GM23338 (cell line): Measurements from ENCODE around the gene TNNC1. TPM values are rescaled to one million over a fixed set of nuclear protein-coding genes. Genes with fewer than 3 reads are reported as not detected.
A peak's percentile ranks its signal among the peaks of the same experiment; 100 is the strongest.

ENCODE experiments used
- ATAC-seq: fragments of 200-7000 bp; cut with Tn5 transposase; 3 replicates; pipeline ENCODE4 v1.9.1; 2020
- DNase-seq: peaks from one replicate; pipeline ENCODE4 v3.0.0-alpha.2; 2015; ENCODE audit warnings: low spot score
- H2AFZ ChIP-seq: fragments of 200-600 bp; sonication (generic); 2 replicates; pipeline ENCODE4 v1.8.0; 2016; ENCODE audit warnings: antibody characterized with exemption, mild to moderate bottlenecking, moderate library complexity
- H3F3A ChIP-seq: fragments of 200-600 bp; sonication (generic); replicated peaks from 2 replicates; pipeline ENCODE4 v1.8.0; 2017; ENCODE audit warnings: antibody characterized with exemption, mixed run types, low read depth
- H3K27ac ChIP-seq: fragments of 200-600 bp; sonication (generic); 2 replicates; pipeline ENCODE4 v1.6.1; 2016; ENCODE audit warnings: low read depth
- H3K27me3 ChIP-seq: fragments of 200-600 bp; sonication (generic); 2 replicates; pipeline ENCODE4 v1.8.0; 2016; ENCODE audit warnings: mild to moderate bottlenecking, mixed run types, moderate library complexity; ENCODE audit not compliant: insufficient read depth
- H3K36me3 ChIP-seq: fragments of 200-600 bp; sonication (generic); 2 replicates; pipeline ENCODE4 v1.8.0; 2016; ENCODE audit warnings: mild to moderate bottlenecking; ENCODE audit not compliant: insufficient read depth
- H3K4me1 ChIP-seq: fragments of 200-600 bp; sonication (generic); 2 replicates; pipeline ENCODE4 v1.8.0; 2016; ENCODE audit warnings: mild to moderate bottlenecking, moderate library complexity; ENCODE audit not compliant: insufficient read depth
- H3K4me2 ChIP-seq: fragments of 200-600 bp; sonication (generic); 2 replicates; pipeline ENCODE4 v1.7.1; 2017; ENCODE audit warnings: mixed run types
- H3K4me3 ChIP-seq: fragments of 200-600 bp; sonication (generic); 2 replicates; pipeline ENCODE4 v1.6.1; 2016; ENCODE audit warnings: mixed run types
- H3K79me2 ChIP-seq: fragments of 200-600 bp; sonication (generic); replicated peaks from 2 replicates; pipeline ENCODE4 v1.8.0; 2017; ENCODE audit warnings: mild to moderate bottlenecking; ENCODE audit not compliant: insufficient read depth
- H3K9me2 ChIP-seq: fragments of 200-600 bp; sonication (generic); 2 replicates; pipeline ENCODE4 v1.8.0; 2017; ENCODE audit not compliant: insufficient read depth
- H4K20me1 ChIP-seq: fragments of 200-600 bp; sonication (generic); replicated peaks from 2 replicates; pipeline ENCODE4 v1.8.0; 2017; ENCODE audit warnings: mild to moderate bottlenecking; ENCODE audit not compliant: insufficient read depth
- H3K27ac Mint-ChIP-seq: 2 replicates; pipeline ENCODE4 v1.8.0; 2020; ENCODE audit warnings: inconsistent platforms, mild to moderate bottlenecking, moderate library complexity, mixed read lengths
- H3K27me3 Mint-ChIP-seq: 3 replicates; pipeline ENCODE4 v1.8.0; 2022; ENCODE audit warnings: low read depth, mild to moderate bottlenecking, moderate library complexity, mixed read lengths, inconsistent platforms; ENCODE audit not compliant: insufficient read depth, poor library complexity
- H3K36me3 Mint-ChIP-seq: 3 replicates; pipeline ENCODE4 v1.8.0; 2021; ENCODE audit warnings: low read depth, mild to moderate bottlenecking, inconsistent platforms, moderate library complexity, mixed read lengths
- H3K4me1 Mint-ChIP-seq: 3 replicates; pipeline ENCODE4 v1.8.0; 2020; ENCODE audit warnings: mild to moderate bottlenecking, inconsistent platforms, mixed read lengths
- H3K4me3 Mint-ChIP-seq: 3 replicates; pipeline ENCODE4 v1.8.0; 2021; ENCODE audit warnings: moderate library complexity, mild to moderate bottlenecking, inconsistent platforms, mixed read lengths
- H3K9me3 Mint-ChIP-seq: 3 replicates; pipeline ENCODE4 v1.8.0; 2020; ENCODE audit warnings: moderate library complexity, mild to moderate bottlenecking, inconsistent platforms, mixed read lengths
- CREB1 ChIP-seq: fragments of 250-450 bp; sonication (Bioruptor Pico); IDR thresholded peaks from 2 replicates; pipeline ENCODE4 v1.5.0; 2020; ENCODE audit warnings: low read depth, mild to moderate bottlenecking, moderate library complexity
- ETS1 ChIP-seq: IDR thresholded peaks from 2 replicates; pipeline ENCODE4 v1.6.1; 2016; ENCODE audit warnings: antibody characterized with exemption
- EZH2 ChIP-seq: fragments of 200-600 bp; sonication (generic); IDR thresholded peaks from one replicate; pipeline ENCODE4 v1.8.0; 2017; ENCODE audit warnings: antibody characterized with exemption, mild to moderate bottlenecking, low read depth; ENCODE audit not compliant: unreplicated experiment
- EZH2phosphoT487 ChIP-seq: fragments of 200-600 bp; sonication (generic); IDR thresholded peaks from one replicate; pipeline ENCODE4 v1.8.1; 2018; ENCODE audit warnings: antibody characterized with exemption; ENCODE audit not compliant: unreplicated experiment
- JUNB ChIP-seq: IDR thresholded peaks from one replicate; pipeline ENCODE4 v1.6.1; 2016; ENCODE audit warnings: antibody characterized with exemption; ENCODE audit not compliant: unreplicated experiment
- NANOG ChIP-seq: IDR thresholded peaks from 2 replicates; pipeline ENCODE4 v1.6.1; 2016; ENCODE audit warnings: antibody characterized with exemption, borderline replicate concordance
- POLR2AphosphoS5 ChIP-seq: IDR thresholded peaks from 2 replicates; pipeline ENCODE4 v1.6.1; 2016; ENCODE audit warnings: antibody characterized with exemption, low read depth
- REST ChIP-seq: IDR thresholded peaks from one replicate; pipeline ENCODE4 v1.6.1; 2018; ENCODE audit warnings: antibody characterized with exemption; ENCODE audit not compliant: unreplicated experiment
- STAT1 ChIP-seq: IDR thresholded peaks from one replicate; pipeline ENCODE4 v1.6.1; 2016; ENCODE audit warnings: antibody characterized with exemption; ENCODE audit not compliant: unreplicated experiment
- ZNF114 ChIP-seq: fragments of 250-450 bp; sonication (Bioruptor Pico); IDR thresholded peaks from 2 replicates; pipeline ENCODE4 v1.5.0; 2020; ENCODE audit warnings: mild to moderate bottlenecking, moderate library complexity
- ZNF331 ChIP-seq: fragments of 250-450 bp; sonication (Bioruptor Pico); IDR thresholded peaks from 2 replicates; pipeline ENCODE4 v1.5.0; 2020; ENCODE audit warnings: low read depth, mild to moderate bottlenecking, moderate library complexity
- ZNF462 ChIP-seq: fragments of 250-450 bp; sonication (Bioruptor Pico); IDR thresholded peaks from 2 replicates; pipeline ENCODE4 v1.5.0; 2020; ENCODE audit warnings: mild to moderate bottlenecking, moderate library complexity
- polyA plus RNA-seq: library from polyadenylated mRNA; unstranded; fragments of >200 nt; fragmentation: Nextera tagmentation; extraction: Ambion mirVana; gene quantifications from 2 replicates; pipeline ENCODE4 v1.2.1, GENCODE V29; 2016
- total RNA-seq: library from RNA; depleted of rRNA; stranded (reverse); fragments of >200 nt; shearing (Covaris generic); gene quantifications from 2 replicates; pipeline ENCODE4 v1.2.3, GENCODE V29; 2014
- TF ChIP-seq, protein P1 (sequence below), 2 experiments: fragments of 200-600 bp in 1 of 2; sonication (generic) in 1 of 2; conservative IDR thresholded peaks; 2 replicates each; pipeline versions ENCODE4 v1.5.1 to v1.6.1; 2016 to 2017; ENCODE audit warnings: antibody characterized with exemption in 2 of 2, low read depth in 2 of 2, mild to moderate bottlenecking in 2 of 2, moderate library complexity in 1 of 2

TNNC1 gene
- total and polyA plus RNA-seq, 2 experiments from 2014 or later = 6.5 to 6.9 TPM

GRCh38 chr3:52455283-52456168, 1.7 kb upstream of the TNNC1 start, which contains the start of gene NISCH:
Gene NISCH (plus strand): TSS chr3:52455604. CDS start chr3:52455642, 38 bp downstream.
- Histone ChIP-seq H3K79me2 (peaks cover 34% of the 10 kb centered on the region), H3F3A (no peaks in the 10 kb centered on the region; the same call in 1 of the 2 replicates), H3K27me3 (no peaks in the 10 kb centered on the region), H3K4me2 (peak within 1 kb of the TSS; percentile 91), H3K36me3 (peaks cover 25% of the 10 kb centered on the region; the same call in 1 of the 2 replicates), H3K4me3 (peak within 1 kb of the TSS; percentile 94), H4K20me1 (peaks cover 25% of the 10 kb centered on the region), H3K4me1 (peaks cover 20% of the 10 kb centered on the region; the same call in 1 of the 2 replicates), H2AFZ (peak within 1 kb of the TSS; percentile 96), H3K27ac (no peak within 1 kb of the TSS), H3K9me2 (no peaks in the 10 kb centered on the region)
- Mint-ChIP-seq H3K27ac (peak within 1 kb of the TSS; percentile 90), H3K4me3 (peak within 1 kb of the TSS; percentile 88), H3K36me3 (peaks cover 34% of the 10 kb centered on the region), H3K9me3 (no peaks in the 10 kb centered on the region), H3K27me3 (peaks cover 10% of the 10 kb centered on the region), H3K4me1 (peaks cover 34% of the 10 kb centered on the region)
- ATAC-seq (peak; percentile 57), DNase-seq (peak; percentile 93)
- TF ChIP-seq POLR2AphosphoS5 (peak; percentile 92), EZH2phosphoT487 (no peak), CREB1 (CRISPR knock-in tag) (0 out of 2 replicates have a peak, but pooled peaks have one; percentile 16), ZNF331 (CRISPR knock-in tag) (no peak), ZNF114 (no peak), JUNB (no peak), REST (no peak), ZNF462 (CRISPR knock-in tag) (no peak), EZH2 (no peak), ETS1 (no peak), NANOG (no peak), STAT1 (no peak)
- TF ChIP-seq, protein P1, sequence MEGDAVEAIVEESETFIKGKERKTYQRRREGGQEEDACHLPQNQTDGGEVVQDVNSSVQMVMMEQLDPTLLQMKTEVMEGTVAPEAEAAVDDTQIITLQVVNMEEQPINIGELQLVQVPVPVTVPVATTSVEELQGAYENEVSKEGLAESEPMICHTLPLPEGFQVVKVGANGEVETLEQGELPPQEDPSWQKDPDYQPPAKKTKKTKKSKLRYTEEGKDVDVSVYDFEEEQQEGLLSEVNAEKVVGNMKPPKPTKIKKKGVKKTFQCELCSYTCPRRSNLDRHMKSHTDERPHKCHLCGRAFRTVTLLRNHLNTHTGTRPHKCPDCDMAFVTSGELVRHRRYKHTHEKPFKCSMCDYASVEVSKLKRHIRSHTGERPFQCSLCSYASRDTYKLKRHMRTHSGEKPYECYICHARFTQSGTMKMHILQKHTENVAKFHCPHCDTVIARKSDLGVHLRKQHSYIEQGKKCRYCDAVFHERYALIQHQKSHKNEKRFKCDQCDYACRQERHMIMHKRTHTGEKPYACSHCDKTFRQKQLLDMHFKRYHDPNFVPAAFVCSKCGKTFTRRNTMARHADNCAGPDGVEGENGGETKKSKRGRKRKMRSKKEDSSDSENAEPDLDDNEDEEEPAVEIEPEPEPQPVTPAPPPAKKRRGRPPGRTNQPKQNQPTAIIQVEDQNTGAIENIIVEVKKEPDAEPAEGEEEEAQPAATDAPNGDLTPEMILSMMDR (conservative IDR thresholded peaks at IDR 0.05; ENCODE audit: low read depth in 2 of 2) = no peak
